ENCODE data around the gene KNCN.

DNA sequence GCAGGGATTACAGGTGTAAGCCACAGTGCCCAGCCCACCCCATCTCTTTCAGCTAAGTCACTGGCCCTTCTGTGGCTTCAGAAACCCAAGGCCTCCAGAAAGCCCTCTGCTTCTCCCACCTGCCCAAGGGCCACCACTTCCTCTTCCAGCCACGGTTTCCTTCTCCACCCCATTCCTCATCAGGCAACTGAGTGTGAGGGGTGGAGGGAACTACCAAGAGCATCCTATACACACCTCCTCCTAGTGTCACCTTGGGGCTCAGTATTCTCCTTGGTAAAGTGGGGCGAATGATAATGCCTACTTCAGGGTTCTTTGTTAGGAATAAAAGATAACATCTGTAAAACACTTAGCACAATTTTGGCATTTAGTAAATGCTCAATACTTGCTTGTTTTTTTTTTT lies 30.0 kb downstream of the KNCN start:
- TF ChIP-seq, protein P1, sequence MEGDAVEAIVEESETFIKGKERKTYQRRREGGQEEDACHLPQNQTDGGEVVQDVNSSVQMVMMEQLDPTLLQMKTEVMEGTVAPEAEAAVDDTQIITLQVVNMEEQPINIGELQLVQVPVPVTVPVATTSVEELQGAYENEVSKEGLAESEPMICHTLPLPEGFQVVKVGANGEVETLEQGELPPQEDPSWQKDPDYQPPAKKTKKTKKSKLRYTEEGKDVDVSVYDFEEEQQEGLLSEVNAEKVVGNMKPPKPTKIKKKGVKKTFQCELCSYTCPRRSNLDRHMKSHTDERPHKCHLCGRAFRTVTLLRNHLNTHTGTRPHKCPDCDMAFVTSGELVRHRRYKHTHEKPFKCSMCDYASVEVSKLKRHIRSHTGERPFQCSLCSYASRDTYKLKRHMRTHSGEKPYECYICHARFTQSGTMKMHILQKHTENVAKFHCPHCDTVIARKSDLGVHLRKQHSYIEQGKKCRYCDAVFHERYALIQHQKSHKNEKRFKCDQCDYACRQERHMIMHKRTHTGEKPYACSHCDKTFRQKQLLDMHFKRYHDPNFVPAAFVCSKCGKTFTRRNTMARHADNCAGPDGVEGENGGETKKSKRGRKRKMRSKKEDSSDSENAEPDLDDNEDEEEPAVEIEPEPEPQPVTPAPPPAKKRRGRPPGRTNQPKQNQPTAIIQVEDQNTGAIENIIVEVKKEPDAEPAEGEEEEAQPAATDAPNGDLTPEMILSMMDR (IDR thresholded peaks at IDR 0.05; ENCODE audit: low read length): no peak
- TF ChIP-seq EZH2 (optimal IDR thresholded peaks at IDR 0.05; ENCODE audit: low read depth, low read length): no peak
